K562 (cell line): ENCODE results near the gene ZFPM1. TPM values are rescaled to one million over a fixed set of nuclear protein-coding genes. Genes with fewer than 3 reads are reported as not detected.

Experiments used
- CAMTA2 ChIP-seq: fragments of 250-450 bp; sonication (Bioruptor Pico); conservative IDR thresholded peaks from 2 replicates; pipeline ENCODE4 v1.5.1; 2022
- CSDE1 ChIP-seq, 2 experiments: fragments of 450-650 bp; IDR thresholded peaks; 2 replicates each; pipeline ENCODE4 v1.6.1; 2016; ENCODE audit warnings: mild to moderate bottlenecking in 1 of 2
- DIDO1 ChIP-seq: fragments of 450-650 bp; IDR thresholded peaks from 2 replicates; pipeline ENCODE4 v1.6.1; 2016; ENCODE audit warnings: low read depth, missing biosample characterization, missing genetic modification characterization
- KAT7 ChIP-seq: sonication (generic); formaldehyde crosslinking; IDR thresholded peaks from 2 replicates; pipeline ENCODE4 v1.8.0; 2022; ENCODE audit warnings: missing genetic modification reagents, mild to moderate bottlenecking, borderline replicate concordance
- MAFK ChIP-seq: IDR thresholded peaks from 2 replicates; pipeline ENCODE4 v1.6.1; 2011; ENCODE audit warnings: low read length, improper control_type of control experiment
- POLR2A ChIP-seq: fragments of 450-650 bp; conservative IDR thresholded peaks from 2 replicates; pipeline ENCODE4 v1.6.1; 2016
- POLR3A ChIP-seq: IDR thresholded peaks from 2 replicates; pipeline ENCODE4 v1.6.1; 2011; ENCODE audit warnings: borderline replicate concordance, mild to moderate bottlenecking, moderate library complexity; ENCODE audit not compliant: insufficient read length, insufficient read depth; ENCODE audit errors: extremely low read depth
- RBM34 ChIP-seq: fragments of 200-400 bp; formaldehyde crosslinking; IDR thresholded peaks from 2 replicates; pipeline ENCODE4 v1.6.1; 2018; ENCODE audit warnings: low read length, borderline replicate concordance; ENCODE audit not compliant: insufficient read depth
- THRAP3 ChIP-seq: fragments of 450-650 bp; IDR thresholded peaks from 2 replicates; pipeline ENCODE4 v1.6.1; 2016; ENCODE audit warnings: mild to moderate bottlenecking, inconsistent platforms, borderline replicate concordance
- XRCC3 ChIP-seq: fragments of 450-650 bp; IDR thresholded peaks from 2 replicates; pipeline ENCODE4 v1.6.1; 2017; ENCODE audit warnings: mild to moderate bottlenecking, moderate library complexity
- ZKSCAN1 ChIP-seq: fragments of 150-350 bp; IDR thresholded peaks from 2 replicates; pipeline ENCODE4 v1.6.1; 2016; ENCODE audit warnings: low read depth, low read length
- ZNF133 ChIP-seq: fragments of 250-450 bp; sonication (Bioruptor Pico); IDR thresholded peaks from 2 replicates; pipeline ENCODE4 v1.4.0; 2020; ENCODE audit warnings: mild to moderate bottlenecking
- ZNF174 ChIP-seq: fragments of 250-450 bp; sonication (Bioruptor Pico); IDR thresholded peaks from 2 replicates; pipeline ENCODE4 v1.4.0; 2020; ENCODE audit warnings: mild to moderate bottlenecking
- ZNF217 ChIP-seq: sonication (generic); formaldehyde crosslinking; IDR thresholded peaks from 2 replicates; pipeline ENCODE4 v1.8.0; 2022; ENCODE audit warnings: mild to moderate bottlenecking, missing genetic modification reagents
- ZNF324 ChIP-seq: fragments of 250-450 bp; sonication (Bioruptor Pico); IDR thresholded peaks from 2 replicates; pipeline ENCODE4 v1.4.0; 2020; ENCODE audit warnings: mild to moderate bottlenecking
- polyA plus RNA-seq, 8 experiments: library from polyadenylated mRNA; depleted of rRNA in 4 of 8; stranded (reverse) in 5 of 8; unstranded in 3 of 8; fragments of >200 nt; fragmentation: Nextera tagmentation in 2 of 8; fragmentation: Illumina TruSeq in 1 of 8; extraction: Ambion mirVana in 2 of 8; extraction: Trizol in 1 of 8; gene quantifications; 2 replicates each; pipeline versions ENCODE4 v1.2.1 to v1.2.3, GENCODE V29; 2011 to 2014; ENCODE audit warnings: inconsistent platforms in 1 of 8, missing spikeins in 1 of 8
- total RNA-seq, 7 experiments: library from RNA; depleted of rRNA in 6 of 7; stranded (reverse); fragments of >200 nt in 6 of 7; fragmentation: Illumina TruSeq in 2 of 7; extraction: Trizol in 2 of 7; gene quantifications; 2 replicates each; pipeline versions ENCODE4 v1.2.1 to v1.2.3, GENCODE V29; 2011 to 2021; ENCODE audit warnings: low replicate concordance in 1 of 7
- TF ChIP-seq, protein P1 (sequence below): sonication (generic); formaldehyde crosslinking; IDR thresholded peaks from 2 replicates; pipeline ENCODE4 v1.8.1; 2022; ENCODE audit warnings: missing genetic modification reagents
- TF ChIP-seq, protein P2 (sequence below), 2 experiments: fragments of 450-650 bp; IDR thresholded peaks; 2 replicates each; pipeline ENCODE4 v1.6.1; 2018; ENCODE audit warnings: mild to moderate bottlenecking in 2 of 2, low read depth in 1 of 2; ENCODE audit not compliant: partially characterized antibody in 2 of 2
- TF ChIP-seq, protein P3 (sequence below): fragments of 250-450 bp; sonication (Bioruptor Pico); IDR thresholded peaks from 2 replicates; pipeline ENCODE4 v1.4.0; 2020; ENCODE audit warnings: mild to moderate bottlenecking, moderate library complexity, borderline replicate concordance
- TF ChIP-seq, protein P4 (sequence below): fragments of 250-450 bp; sonication (Bioruptor Pico); IDR thresholded peaks from 2 replicates; pipeline ENCODE4 v1.8.0; 2021; ENCODE audit warnings: moderate library complexity, mild to moderate bottlenecking, inconsistent platforms

The ZFPM1 gene
- total and polyA plus RNA-seq, 9 of the 15 experiments (the other 6 are each of a cell fraction or from before 2014, with no cell fraction given), result 0.03 to 35.9 (median 1.4) TPM

DNA sequence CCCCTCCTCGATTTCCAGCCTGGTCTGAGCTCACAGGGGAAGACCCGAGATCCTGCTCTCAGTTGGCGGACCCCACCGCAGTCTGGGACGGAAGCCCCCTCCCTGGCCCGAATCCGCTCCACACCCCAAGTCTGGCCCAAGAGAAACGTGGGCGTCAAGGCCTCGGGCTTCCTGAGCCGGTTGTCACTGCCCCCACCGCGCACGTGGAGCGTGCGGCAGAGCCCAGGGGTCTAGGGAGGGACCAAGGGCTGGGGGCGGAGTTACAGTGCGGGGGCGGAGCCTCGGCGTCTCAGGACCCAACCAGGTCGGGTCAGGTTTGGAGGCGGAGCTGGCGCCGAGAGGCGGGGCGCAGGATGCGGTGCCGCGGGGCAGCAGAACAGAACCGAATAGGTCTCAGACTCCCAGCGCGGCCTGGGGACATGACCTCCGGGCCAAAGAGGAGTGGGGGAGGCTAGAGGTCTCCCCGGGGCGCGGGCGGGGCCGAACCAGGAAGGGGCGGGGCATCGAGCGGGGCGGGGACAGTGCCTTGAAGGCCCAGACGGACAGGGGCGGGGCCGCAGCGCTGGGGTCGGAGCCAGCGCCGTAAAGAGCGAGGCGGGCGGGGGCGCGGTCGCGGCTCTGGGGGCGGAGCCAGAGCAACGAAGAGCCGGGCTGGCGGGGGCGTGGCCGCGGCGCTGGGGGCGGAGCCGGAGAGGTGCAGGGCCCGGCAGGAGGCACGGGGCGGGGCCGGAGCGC is 431 bp upstream of the ZFPM1 start (continued):
- TF ChIP-seq ZNF324 (no peak), ZNF133 (CRISPR knock-in tag) (no peak), DIDO1 (tag) (no peak), ZNF217 (no peak), MAFK (no peak), XRCC3 (no peak), CSDE1 (IDR thresholded peaks at IDR 0.05) (no peak), ZKSCAN1 (no peak), POLR2A (peak; percentile 75), CAMTA2 (CRISPR knock-in tag) (no peak), ZNF174 (CRISPR knock-in tag) (no peak), POLR3A (no peak), RBM34 (no peak), KAT7 (CRISPR knock-in tag) (peak; percentile 65; the same call in 1 of the 2 replicates), THRAP3 (no peak)
- TF ChIP-seq, protein P1, sequence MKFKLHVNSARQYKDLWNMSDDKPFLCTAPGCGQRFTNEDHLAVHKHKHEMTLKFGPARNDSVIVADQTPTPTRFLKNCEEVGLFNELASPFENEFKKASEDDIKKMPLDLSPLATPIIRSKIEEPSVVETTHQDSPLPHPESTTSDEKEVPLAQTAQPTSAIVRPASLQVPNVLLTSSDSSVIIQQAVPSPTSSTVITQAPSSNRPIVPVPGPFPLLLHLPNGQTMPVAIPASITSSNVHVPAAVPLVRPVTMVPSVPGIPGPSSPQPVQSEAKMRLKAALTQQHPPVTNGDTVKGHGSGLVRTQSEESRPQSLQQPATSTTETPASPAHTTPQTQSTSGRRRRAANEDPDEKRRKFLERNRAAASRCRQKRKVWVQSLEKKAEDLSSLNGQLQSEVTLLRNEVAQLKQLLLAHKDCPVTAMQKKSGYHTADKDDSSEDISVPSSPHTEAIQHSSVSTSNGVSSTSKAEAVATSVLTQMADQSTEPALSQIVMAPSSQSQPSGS, result no peak
- TF ChIP-seq, protein P2, sequence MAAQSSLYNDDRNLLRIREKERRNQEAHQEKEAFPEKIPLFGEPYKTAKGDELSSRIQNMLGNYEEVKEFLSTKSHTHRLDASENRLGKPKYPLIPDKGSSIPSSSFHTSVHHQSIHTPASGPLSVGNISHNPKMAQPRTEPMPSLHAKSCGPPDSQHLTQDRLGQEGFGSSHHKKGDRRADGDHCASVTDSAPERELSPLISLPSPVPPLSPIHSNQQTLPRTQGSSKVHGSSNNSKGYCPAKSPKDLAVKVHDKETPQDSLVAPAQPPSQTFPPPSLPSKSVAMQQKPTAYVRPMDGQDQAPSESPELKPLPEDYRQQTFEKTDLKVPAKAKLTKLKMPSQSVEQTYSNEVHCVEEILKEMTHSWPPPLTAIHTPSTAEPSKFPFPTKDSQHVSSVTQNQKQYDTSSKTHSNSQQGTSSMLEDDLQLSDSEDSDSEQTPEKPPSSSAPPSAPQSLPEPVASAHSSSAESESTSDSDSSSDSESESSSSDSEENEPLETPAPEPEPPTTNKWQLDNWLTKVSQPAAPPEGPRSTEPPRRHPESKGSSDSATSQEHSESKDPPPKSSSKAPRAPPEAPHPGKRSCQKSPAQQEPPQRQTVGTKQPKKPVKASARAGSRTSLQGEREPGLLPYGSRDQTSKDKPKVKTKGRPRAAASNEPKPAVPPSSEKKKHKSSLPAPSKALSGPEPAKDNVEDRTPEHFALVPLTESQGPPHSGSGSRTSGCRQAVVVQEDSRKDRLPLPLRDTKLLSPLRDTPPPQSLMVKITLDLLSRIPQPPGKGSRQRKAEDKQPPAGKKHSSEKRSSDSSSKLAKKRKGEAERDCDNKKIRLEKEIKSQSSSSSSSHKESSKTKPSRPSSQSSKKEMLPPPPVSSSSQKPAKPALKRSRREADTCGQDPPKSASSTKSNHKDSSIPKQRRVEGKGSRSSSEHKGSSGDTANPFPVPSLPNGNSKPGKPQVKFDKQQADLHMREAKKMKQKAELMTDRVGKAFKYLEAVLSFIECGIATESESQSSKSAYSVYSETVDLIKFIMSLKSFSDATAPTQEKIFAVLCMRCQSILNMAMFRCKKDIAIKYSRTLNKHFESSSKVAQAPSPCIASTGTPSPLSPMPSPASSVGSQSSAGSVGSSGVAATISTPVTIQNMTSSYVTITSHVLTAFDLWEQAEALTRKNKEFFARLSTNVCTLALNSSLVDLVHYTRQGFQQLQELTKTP (IDR thresholded peaks at IDR 0.05; ENCODE audit: low read depth in 1 of 2, partially characterized antibody in 2 of 2), result no peak
- TF ChIP-seq, protein P3, sequence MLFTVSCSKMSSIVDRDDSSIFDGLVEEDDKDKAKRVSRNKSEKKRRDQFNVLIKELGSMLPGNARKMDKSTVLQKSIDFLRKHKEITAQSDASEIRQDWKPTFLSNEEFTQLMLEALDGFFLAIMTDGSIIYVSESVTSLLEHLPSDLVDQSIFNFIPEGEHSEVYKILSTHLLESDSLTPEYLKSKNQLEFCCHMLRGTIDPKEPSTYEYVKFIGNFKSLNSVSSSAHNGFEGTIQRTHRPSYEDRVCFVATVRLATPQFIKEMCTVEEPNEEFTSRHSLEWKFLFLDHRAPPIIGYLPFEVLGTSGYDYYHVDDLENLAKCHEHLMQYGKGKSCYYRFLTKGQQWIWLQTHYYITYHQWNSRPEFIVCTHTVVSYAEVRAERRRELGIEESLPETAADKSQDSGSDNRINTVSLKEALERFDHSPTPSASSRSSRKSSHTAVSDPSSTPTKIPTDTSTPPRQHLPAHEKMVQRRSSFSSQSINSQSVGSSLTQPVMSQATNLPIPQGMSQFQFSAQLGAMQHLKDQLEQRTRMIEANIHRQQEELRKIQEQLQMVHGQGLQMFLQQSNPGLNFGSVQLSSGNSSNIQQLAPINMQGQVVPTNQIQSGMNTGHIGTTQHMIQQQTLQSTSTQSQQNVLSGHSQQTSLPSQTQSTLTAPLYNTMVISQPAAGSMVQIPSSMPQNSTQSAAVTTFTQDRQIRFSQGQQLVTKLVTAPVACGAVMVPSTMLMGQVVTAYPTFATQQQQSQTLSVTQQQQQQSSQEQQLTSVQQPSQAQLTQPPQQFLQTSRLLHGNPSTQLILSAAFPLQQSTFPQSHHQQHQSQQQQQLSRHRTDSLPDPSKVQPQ (CRISPR knock-in tag), result no peak
- TF ChIP-seq, protein P4, sequence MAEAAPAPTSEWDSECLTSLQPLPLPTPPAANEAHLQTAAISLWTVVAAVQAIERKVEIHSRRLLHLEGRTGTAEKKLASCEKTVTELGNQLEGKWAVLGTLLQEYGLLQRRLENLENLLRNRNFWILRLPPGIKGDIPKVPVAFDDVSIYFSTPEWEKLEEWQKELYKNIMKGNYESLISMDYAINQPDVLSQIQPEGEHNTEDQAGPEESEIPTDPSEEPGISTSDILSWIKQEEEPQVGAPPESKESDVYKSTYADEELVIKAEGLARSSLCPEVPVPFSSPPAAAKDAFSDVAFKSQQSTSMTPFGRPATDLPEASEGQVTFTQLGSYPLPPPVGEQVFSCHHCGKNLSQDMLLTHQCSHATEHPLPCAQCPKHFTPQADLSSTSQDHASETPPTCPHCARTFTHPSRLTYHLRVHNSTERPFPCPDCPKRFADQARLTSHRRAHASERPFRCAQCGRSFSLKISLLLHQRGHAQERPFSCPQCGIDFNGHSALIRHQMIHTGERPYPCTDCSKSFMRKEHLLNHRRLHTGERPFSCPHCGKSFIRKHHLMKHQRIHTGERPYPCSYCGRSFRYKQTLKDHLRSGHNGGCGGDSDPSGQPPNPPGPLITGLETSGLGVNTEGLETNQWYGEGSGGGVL (CRISPR knock-in tag), result no peak
